ENCODE results near the gene CYP4F8. TPM values are rescaled to one million over a fixed set of nuclear protein-coding genes. Genes with fewer than 3 reads are reported as not detected.

The CYP4F8 gene
- polyA plus RNA-seq: not detected in 2 replicates

GRCh38 chr19:15614507-15615379, at the start of gene CYP4F8:
Gene CYP4F8, plus strand, starts transcription at chr19:15615218. Its CDS starts 399 bp downstream, at chr19:15615617.

GRCh38 chr19:15640294-15640903, 25.4 kb downstream of the CYP4F8 start, which contains the start of gene CYP4F3:
Gene CYP4F3, plus strand, starts transcription at chr19:15640897. Its CDS starts 519 bp downstream, at chr19:15641416.

GRCh38 chr19:15672580-15673175, 57.7 kb downstream of the CYP4F8 start, which contains the start of gene CYP4F12:
Gene CYP4F12, plus strand, starts transcription at chr19:15673087. Its CDS starts 443 bp downstream, at chr19:15673530.

Other genes with a start within 250 kb of the CYP4F8 start
- 7.1 and 8.0 TPM in 2 replicates for gene AKAP8, start 235.4 kb upstream of the CYP4F8 start, polyA plus RNA-seq
- gene AKAP8L, start 196.2 kb upstream of the CYP4F8 start, polyA plus RNA-seq: 4.2 and 14.3 TPM in 2 replicates
- gene WIZ, start 165.3 kb upstream of the CYP4F8 start, polyA plus RNA-seq: 0.73 and 2.0 TPM in 2 replicates
- gene RASAL3, start 150.7 kb upstream of the CYP4F8 start, polyA plus RNA-seq: 1.2 TPM in 1 of 2 replicates, not detected in the other
- not detected in 2 replicates for gene PGLYRP2, start 135.7 kb upstream of the CYP4F8 start, polyA plus RNA-seq
- not detected in 2 replicates for gene CYP4F22, start 106.7 kb upstream of the CYP4F8 start, polyA plus RNA-seq
- gene CYP4F3, start 25.7 kb downstream of the CYP4F8 start, polyA plus RNA-seq: 0.15 TPM in 1 of 2 replicates, not detected in the other
- not detected in 2 replicates for gene CYP4F12, start 57.9 kb downstream of the CYP4F8 start, polyA plus RNA-seq
- gene OR10H2, start 112.8 kb downstream of the CYP4F8 start, polyA plus RNA-seq: not detected in 2 replicates
- gene OR10H3, start 122.8 kb downstream of the CYP4F8 start, polyA plus RNA-seq: not detected in 2 replicates
- gene OR10H5, start 172.4 kb downstream of the CYP4F8 start, polyA plus RNA-seq: not detected in 2 replicates
- gene OR10H1, start 200.4 kb downstream of the CYP4F8 start, polyA plus RNA-seq: not detected in 2 replicates